AG04450 (cell line): ENCODE data around the gene EML1. TPM values are rescaled to one million over a fixed set of nuclear protein-coding genes. Genes with fewer than 3 reads are reported as not detected.

Source experiments
- CTCF ChIA-PET: fragments of 300-600, 350-600 bp; formaldehyde crosslinking; extraction: SDS; loops from one replicate; lab custom pipeline; 2022; ENCODE audit warnings: antibody characterized with exemption, inconsistent platforms; lab: Charles Lee
- POLR2A ChIA-PET: fragments of 350-600 bp; formaldehyde crosslinking; extraction: SDS; loops from one replicate; lab custom pipeline; 2021; ENCODE audit warnings: antibody characterized with exemption, inconsistent platforms; lab: Yijun Ruan, JAX
- DNase-seq: peaks from one replicate; pipeline ENCODE4 v3.0.0-alpha.2; 2011; ENCODE audit warnings: low read depth, low spot score
- H3K27ac ChIP-seq: one replicate; pipeline ENCODE4 v1.5.1; 2012; ENCODE audit warnings: low read depth, low read length, control low read depth
- H3K27me3 ChIP-seq: one replicate; pipeline ENCODE4 v1.6.0; 2012; ENCODE audit warnings: low read length; ENCODE audit not compliant: control insufficient read depth, insufficient read depth
- H3K4me3 ChIP-seq: 2 replicates; pipeline ENCODE4 v1.5.1; 2011; ENCODE audit warnings: mild to moderate bottlenecking, low read depth, low read length, control low read depth
- H3K9me3 ChIP-seq: 2 replicates; pipeline ENCODE4 v1.5.1; 2012; ENCODE audit warnings: low read length; ENCODE audit not compliant: control insufficient read depth, insufficient read depth
- CTCF ChIP-seq: IDR thresholded peaks from 2 replicates; pipeline ENCODE4 v1.5.1; 2011; ENCODE audit warnings: low read depth, low read length, control low read depth, inconsistent platforms
- polyA plus RNA-seq: library from polyadenylated mRNA; depleted of rRNA; stranded (reverse); fragments of >200 nt; gene quantifications from 2 replicates; pipeline ENCODE4 v1.2.3, GENCODE V29; 2011

Gene EML1
- polyA plus RNA-seq, 1 experiment, result 37.7 TPM

GRCh38 chr14:99951085-99951484 is 157.9 kb downstream of the EML1 start:
- no peak overlapping the region for H3K4me3 ChIP-seq
- ChIA-PET CTCF (no interaction called here), POLR2A (no interaction called here)
- H3K27ac ChIP-seq, result no peak overlapping the region
- no peak for TF ChIP-seq CTCF
- H3K9me3 ChIP-seq, result peaks cover 3% of the 10 kb centered on the region; the same call in 1 of the 2 replicates
- H3K27me3 ChIP-seq, result peaks cover 11% of the 10 kb centered on the region
- no peak for DNase-seq

GRCh38 chr14:99952039-99952438 is 158.8 kb downstream of the EML1 start:
- Histone ChIP-seq H3K4me3 (no peak overlapping the region), H3K9me3 (peaks cover 3% of the 10 kb centered on the region; the same call in 1 of the 2 replicates), H3K27ac (no peak overlapping the region), H3K27me3 (peaks cover 12% of the 10 kb centered on the region)
- TF ChIP-seq CTCF, result no peak
- CTCF ChIA-PET, result no interaction called here
- POLR2A ChIA-PET, result no interaction called here
- DNase-seq, result no peak

- DNase-seq, result no peak
- TF ChIP-seq CTCF, result no peak
- CTCF ChIA-PET, result no interaction called here
- POLR2A ChIA-PET, result no interaction called here
- H3K9me3 ChIP-seq, result peaks cover 3% of the 10 kb centered on the region; the same call in 1 of the 2 replicates
- peaks cover 12% of the 10 kb centered on the region for H3K27me3 ChIP-seq
- no peak overlapping the region for H3K4me3 ChIP-seq
- no peak overlapping the region for H3K27ac ChIP-seq
Measured at GRCh38 chr14:99952453-99952852, 159.2 kb downstream of the EML1 start.

- peaks cover 16% of the 10 kb centered on the region for H3K27me3 ChIP-seq
- H3K4me3 ChIP-seq, result no peak overlapping the region
- CTCF ChIA-PET, result no interaction called here
- peaks cover 3% of the 10 kb centered on the region; the same call in 1 of the 2 replicates for H3K9me3 ChIP-seq
- no peak overlapping the region for H3K27ac ChIP-seq
- POLR2A ChIA-PET, result no interaction called here
- no peak for TF ChIP-seq CTCF
- no peak for DNase-seq
Measured at GRCh38 chr14:99955826-99956455, 162.7 kb downstream of the EML1 start.

GRCh38 chr14:99958380-99958779 is 165.2 kb downstream of the EML1 start:
- Histone ChIP-seq H3K27ac (no peak overlapping the region), H3K27me3 (peaks cover 12% of the 10 kb centered on the region), H3K9me3 (peaks cover 3% of the 10 kb centered on the region; the same call in 1 of the 2 replicates), H3K4me3 (no peak overlapping the region)
- no peak for TF ChIP-seq CTCF
- ChIA-PET CTCF (interaction anchor here (1.0 kb wide), 1 partner anchor 234 kb away, joined by 4 read pairs; no protein-coding TSS in a partner anchor), POLR2A (no interaction called here)
- DNase-seq, result no peak
